Ovary (tissue), 9 donors: ENCODE measurements around the gene ZNF296. TPM values are rescaled to one million over a fixed set of nuclear protein-coding genes. Genes with fewer than 3 reads are reported as not detected.

Source experiments
- DNase-seq, 5 donors: peaks; one replicate each; pipeline ENCODE4 v3.0.0-alpha.2; 2019 to 2020
- H3K27ac ChIP-seq, 2 donors: fragments of 200-600 bp; one replicate each; pipeline versions ENCODE4 v1.5.1 to v1.8.0; 2019 to 2022
- H3K27me3 ChIP-seq: fragments of 200-600 bp; one replicate; pipeline ENCODE4 v1.8.0; 2022
- H3K36me3 ChIP-seq: fragments of 200-600 bp; sonication (generic); one replicate; pipeline ENCODE4 v1.5.1; 2019
- H3K4me1 ChIP-seq: one replicate; pipeline ENCODE4 v1.8.1; 2013; ENCODE audit warnings: mild to moderate bottlenecking, moderate library complexity; ENCODE audit not compliant: insufficient read depth
- H3K4me3 ChIP-seq: fragments of 200-600 bp; sonication (generic); one replicate; pipeline ENCODE4 v1.5.1; 2017
- H3K9me3 ChIP-seq, 2 donors: fragments of 200-600 bp in 1 of 2; sonication (generic) in 1 of 2; one replicate each; pipeline versions ENCODE4 v1.5.1 to v1.8.1; 2013 to 2019; ENCODE audit warnings: mild to moderate bottlenecking in 1 of 2, moderate library complexity in 1 of 2
- CTCF ChIP-seq, 3 donors: fragments of 450-650 bp in 2 of 3; fragments of 200-600 bp in 1 of 3; IDR thresholded peaks; one replicate each; pipeline versions ENCODE4 v1.5.1 to v1.8.0; 2016 to 2022; ENCODE audit warnings: antibody characterized with exemption in 3 of 3, mild to moderate bottlenecking in 1 of 3
- EP300 ChIP-seq: sonication (generic); formaldehyde crosslinking; IDR thresholded peaks from one replicate; pipeline ENCODE4 v1.6.1; 2017; ENCODE audit warnings: antibody characterized with exemption
- POLR2A ChIP-seq: fragments of 450-650 bp; IDR thresholded peaks from one replicate; pipeline ENCODE4 v1.6.1; 2017; ENCODE audit warnings: antibody characterized with exemption, mild to moderate bottlenecking, moderate library complexity
- WGBS, 3 donors: extraction: QIAGEN DNeasy Blood & Tissue Kit in 1 of 3; methylation state at CpG; one replicate each; pipeline versions ENCODE4 v1.1.5 to v1.1.7; 2013 to 2017; 5-methylcytosine and 5-hydroxymethylcytosine counted together
- intact Hi-C, 4 donors: fragments of 100-400 bp; cut with DNase I; formaldehyde crosslinking; loops; one replicate each; pipeline versions ENCODE4 v1.11.0 to v1.15.1; 2022 to 2023
- polyA plus RNA-seq, 2 donors: library from polyadenylated mRNA; stranded (reverse); fragments of 200-250 nt in 1 of 2; fragments of 350-450 nt in 1 of 2; fragmentation: Illumina TruSeq in 1 of 2; extraction: RNeasy Lipid Tissue Mini Kit (QIAGEN cat#74804) in 1 of 2; gene quantifications; one replicate each; pipeline ENCODE4 v1.2.3, GENCODE V29; 2013 to 2014
- total RNA-seq, 7 donors: library from RNA; depleted of rRNA in 2 of 7; stranded (reverse); fragments of >200 nt in 2 of 7; fragmentation: NEBNext Ultra II Directional in 3 of 7; extraction: Animal tissue kit (Norgen Biotek cat#: 25700) in 3 of 7; gene quantifications; one replicate each; pipeline versions ENCODE4 v1.1.0 to v1.2.4, GENCODE V29; 2016 to 2023
- donor health status: DM: no; HTN: no; CAD: no; lungs with moderate emphysema.
- donor health status: DM: no; HTN: no; CAD: no.
- donor health status: Bipolar disorder and iron deficiency.
- donor health status: DM: yes; HTN: yes; CAD: no.
- donor health status: DM: no; HTN: no; CAD: no.
- donor health status: DM: yes; HTN: yes; CAD: no.

Gene ZNF296
- total and polyA plus RNA-seq, 9 donors, result 0.24 to 2.4 (median 0.41) TPM; not detected in 1

GRCh38 chr19:45094707-45095106, 18.4 kb upstream of the ZNF296 start:
- peaks cover 36% of the 10 kb centered on the region for H3K4me1 ChIP-seq
- intact Hi-C loops, result no loop called here
- TF ChIP-seq POLR2A (no peak), CTCF (IDR thresholded peaks at IDR 0.05) (no peak), EP300 (no peak)
- no peaks in the 10 kb centered on the region for H3K27me3 ChIP-seq
- WGBS, 3 donors, result 77 to 81% (median 79%) methylated on average over 5 of the region's 5 CpGs
- no peak overlapping the region for H3K27ac ChIP-seq
- H3K4me3 ChIP-seq, result no peak overlapping the region
- H3K36me3 ChIP-seq, result no peaks in the 10 kb centered on the region
- no peak for DNase-seq
- H3K9me3 ChIP-seq, result no peaks in the 10 kb centered on the region

GRCh38 chr19:45094137-45094536, 17.9 kb upstream of the ZNF296 start:
- peak overlapping the region; percentile 63 for H3K4me3 ChIP-seq
- 68 to 80% (median 70%) methylated on average over 9 of the region's 9 CpGs for WGBS, 3 donors
- no peak for DNase-seq
- H3K27me3 ChIP-seq, result no peaks in the 10 kb centered on the region
- TF ChIP-seq EP300 (no peak), CTCF (IDR thresholded peaks at IDR 0.05) (no peak), POLR2A (no peak)
- no peak overlapping the region for H3K27ac ChIP-seq
- intact Hi-C loops, result no loop called here
- H3K36me3 ChIP-seq, result no peaks in the 10 kb centered on the region
- H3K9me3 ChIP-seq, result no peaks in the 10 kb centered on the region
- peaks cover 36% of the 10 kb centered on the region for H3K4me1 ChIP-seq

GRCh38 chr19:45092747-45093678, 16.7 kb upstream of the ZNF296 start, which contains the start of gene PPP1R37:
PPP1R37 (plus strand) TSS chr19:45093179; CDS start chr19:45093326, 147 bp downstream.
- H3K27me3 ChIP-seq, result no peaks in the 10 kb centered on the region
- peak; percentile 91 to 96 (median 93) for DNase-seq
- TF ChIP-seq POLR2A (peak; percentile 8), CTCF (IDR thresholded peaks at IDR 0.05) (peak in 2 of 3 donors; percentile 9 to 33), EP300 (no peak)
- H3K36me3 ChIP-seq, result no peaks in the 10 kb centered on the region
- intact Hi-C loops, result no loop called here
- peak within 1 kb of the TSS; percentile 29 to 75 for H3K27ac ChIP-seq
- no peaks in the 10 kb centered on the region for H3K9me3 ChIP-seq
- 0 to 1% (median 0%) methylated on average over 65 to 103 of the region's 103 CpGs for WGBS, 3 donors
- peaks cover 26% of the 10 kb centered on the region for H3K4me1 ChIP-seq
- peak within 1 kb of the TSS; percentile 63 for H3K4me3 ChIP-seq

GRCh38 chr19:45091031-45091923, 15.0 kb upstream of the ZNF296 start:
- TF ChIP-seq EP300 (no peak), CTCF (IDR thresholded peaks at IDR 0.05) (no peak), POLR2A (no peak)
- peaks cover 19% of the 10 kb centered on the region for H3K4me1 ChIP-seq
- peak overlapping the region; percentile 63 for H3K4me3 ChIP-seq
- no peaks in the 10 kb centered on the region for H3K36me3 ChIP-seq
- H3K27ac ChIP-seq, result peak overlapping the region; percentile 18 to 75
- 2 to 4% (median 3%) methylated on average over 64 of the region's 64 CpGs for whole genome bisulfite sequencing, 3 donors
- H3K9me3 ChIP-seq, result no peaks in the 10 kb centered on the region
- intact Hi-C loops, result no loop called here
- DNase-seq, result peak; percentile 97 to 99 (median 98)
- H3K27me3 ChIP-seq, result no peaks in the 10 kb centered on the region
